GM12878 (cell line): Measurements from ENCODE around the gene MTF2. TPM values are rescaled to one million over a fixed set of nuclear protein-coding genes. Genes with fewer than 3 reads are reported as not detected.

Experiments
- ATAC-seq: fragments of 200-7000 bp; cut with Tn5 transposase; 3 replicates; pipeline ENCODE4 v1.9.1; 2020; ENCODE audit warnings: mild to moderate bottlenecking, moderate library complexity
- BruUV-seq: library from RNA; stranded (reverse); fragments of 400-500 nt; replicated peaks from 2 replicates; lab custom pipeline; 2021; lab: Mats Ljungman, UMichigan
- CTCF ChIA-PET: fragments of 300-600 bp; sonication (Branson Sonifier 250); formaldehyde crosslinking; extraction: SDS; loops from one replicate; lab custom pipeline; 2021; ENCODE audit warnings: inconsistent platforms; lab: Yijun Ruan, JAX
- POLR2A ChIA-PET: fragments of 350-600 bp; formaldehyde crosslinking; extraction: SDS; loops from one replicate; lab custom pipeline; 2021; ENCODE audit warnings: inconsistent platforms; lab: Charles Lee
- RAD21 ChIA-PET: fragments of 300-600 bp; sonication (Branson Sonifier 250); formaldehyde crosslinking; loops from one replicate; lab custom pipeline; 2023; ENCODE audit warnings: antibody characterized with exemption; ENCODE audit not compliant: unreplicated experiment; lab: Charles Lee
- SMC1A ChIA-PET: fragments of 300-600 bp; sonication (Branson Sonifier 250); formaldehyde crosslinking; loops from one replicate; lab custom pipeline; 2023; ENCODE audit not compliant: unreplicated experiment, uncharacterized antibody; lab: Charles Lee
- DNase-seq: peaks from one replicate; pipeline ENCODE4 v3.0.0-alpha.2; 2011; ENCODE audit warnings: low read depth, low spot score
- FAIRE-seq: peaks from 3 replicates; lab custom pipeline; 2011; peaks lifted over from hg19 to GRCh38; lab: Jason Lieb, UNC
- H2AFZ ChIP-seq: 2 replicates; pipeline ENCODE4 v1.6.0; 2011; ENCODE audit warnings: low read depth, low read length, control low read depth; ENCODE audit not compliant: control insufficient read depth
- H3K27ac ChIP-seq: 2 replicates; pipeline ENCODE4 v1.5.1; 2011; ENCODE audit warnings: control low read depth; ENCODE audit not compliant: control insufficient read depth, insufficient read depth
- H3K27me3 ChIP-seq, 2 experiments: replicated peaks in 1 of 2; 2 replicates each; pipeline versions ENCODE4 v1.6.0 to v1.6.1; 2011; ENCODE audit warnings: low read length in 1 of 2; ENCODE audit not compliant: control insufficient read depth in 2 of 2, insufficient read depth in 2 of 2
- H3K36me3 ChIP-seq, 2 experiments: 2 replicates each; pipeline ENCODE4 v1.5.1; 2011; ENCODE audit warnings: low read length in 1 of 2; ENCODE audit not compliant: control insufficient read depth in 2 of 2, insufficient read depth in 2 of 2
- H3K4me1 ChIP-seq: 2 replicates; pipeline ENCODE4 v1.6.1; 2011; ENCODE audit warnings: mild to moderate bottlenecking, low read length, moderate library complexity, mixed read lengths; ENCODE audit not compliant: control insufficient read depth, insufficient read depth
- H3K4me2 ChIP-seq: 2 replicates; pipeline ENCODE4 v1.6.0; 2011; ENCODE audit warnings: control low read depth; ENCODE audit not compliant: control insufficient read depth, insufficient read depth
- H3K4me3 ChIP-seq: fragments of 200-600 bp; sonication (generic); 2 replicates; pipeline ENCODE4 v1.5.1; 2016
- H3K79me2 ChIP-seq: 2 replicates; pipeline ENCODE4 v1.6.0; 2011; ENCODE audit warnings: low read length; ENCODE audit not compliant: control insufficient read depth, insufficient read depth
- H3K9ac ChIP-seq: 2 replicates; pipeline ENCODE4 v1.8.0; 2011; ENCODE audit warnings: low read length, control low read depth, mixed read lengths; ENCODE audit not compliant: control insufficient read depth, insufficient read depth
- H3K9me3 ChIP-seq: replicated peaks from 3 replicates; pipeline ENCODE4 v1.5.1; 2011; ENCODE audit warnings: mild to moderate bottlenecking, low read length; ENCODE audit not compliant: control insufficient read depth, insufficient read depth
- H4K20me1 ChIP-seq: 2 replicates; pipeline ENCODE4 v1.6.0; 2011; ENCODE audit not compliant: control insufficient read depth, insufficient read depth
- CHD4 ChIP-seq: fragments of 200-600 bp; sonication (generic); IDR thresholded peaks from 2 replicates; pipeline ENCODE4 v1.6.1; 2016; ENCODE audit warnings: mild to moderate bottlenecking
- E2F8 ChIP-seq: fragments of 450-650 bp; IDR thresholded peaks from 2 replicates; pipeline ENCODE4 v1.6.1; 2018; ENCODE audit warnings: mild to moderate bottlenecking, low read depth, moderate library complexity; ENCODE audit not compliant: partially characterized antibody
- HDAC6 ChIP-seq: fragments of 200-600 bp; sonication (generic); IDR thresholded peaks from one replicate; pipeline ENCODE4 v1.8.0; 2017; ENCODE audit warnings: antibody characterized with exemption; ENCODE audit not compliant: unreplicated experiment
- NFIC ChIP-seq: IDR thresholded peaks from 2 replicates; pipeline ENCODE4 v1.6.1; 2012; ENCODE audit warnings: low read depth, mild to moderate bottlenecking, inconsistent platforms, low read length, moderate library complexity
- POLR2AphosphoS2 ChIP-seq: IDR thresholded peaks from 2 replicates; pipeline ENCODE4 v1.6.1; 2011; ENCODE audit warnings: low read depth, mild to moderate bottlenecking, low read length, improper control_type of control experiment, moderate library complexity
- RUNX3 ChIP-seq: IDR thresholded peaks from 2 replicates; pipeline ENCODE4 v1.6.1; 2012; ENCODE audit warnings: low read length, inconsistent platforms
- SRF ChIP-seq, 2 experiments: IDR thresholded peaks; 2 replicates each; pipeline ENCODE4 v1.6.1; 2011; ENCODE audit warnings: low read depth in 2 of 2, low read length in 2 of 2, mild to moderate bottlenecking in 1 of 2, moderate library complexity in 1 of 2
- WGBS: methylation state at CpG from one replicate; pipeline ENCODE4 v1.1.6; 2016; ENCODE audit warnings: low lambda C conversion rate; ENCODE audit not compliant: insufficient replicate concordance, insufficient coverage; ENCODE audit errors: missing lambda C conversion rate; 5-methylcytosine and 5-hydroxymethylcytosine counted together
- in situ Hi-C: fragments of 300-500 bp; cut with MboI; formaldehyde crosslinking; loops from 9 replicates; pipeline ENCODE4 v1.14.3; 2018; ENCODE audit warnings: mixed read lengths
- intact Hi-C: fragments of 100-400 bp; cut with micrococcal nuclease; formaldehyde crosslinking; loops from one replicate; pipeline ENCODE4 v1.14.2; 2022; ENCODE audit not compliant: unreplicated experiment
- polyA plus RNA-seq, 11 experiments: library from polyadenylated mRNA; depleted of rRNA in 4 of 11; unstranded in 6 of 11; stranded (reverse) in 5 of 11; fragments of >200 nt; fragmentation: Nextera tagmentation in 4 of 11; fragmentation: Illumina TruSeq in 1 of 11; extraction: Ambion mirVana in 4 of 11; extraction: Trizol in 1 of 11; gene quantifications; 1 replicate in 1 of 11; 2 replicates in 10 of 11; pipeline versions ENCODE4 v1.2.1 to v1.2.3, GENCODE V29; 2011 to 2016; ENCODE audit warnings: inconsistent platforms in 2 of 11, missing spikeins in 2 of 11, low read depth in 1 of 11
- total RNA-seq, 4 experiments: library from RNA; depleted of rRNA in 3 of 4; stranded (reverse); fragments of >200 nt in 3 of 4; fragmentation: Illumina TruSeq in 1 of 4; extraction: Trizol in 1 of 4; gene quantifications; 2 replicates each; pipeline versions ENCODE4 v1.2.1 to v1.2.3, GENCODE V29; 2013 to 2021
- TF ChIP-seq, protein P1 (sequence below): fragments of 450-650 bp; IDR thresholded peaks from 2 replicates; pipeline ENCODE4 v1.6.1; 2014; ENCODE audit warnings: mild to moderate bottlenecking
- TF ChIP-seq, protein P2 (sequence below): fragments of 450-650 bp; IDR thresholded peaks from 2 replicates; pipeline ENCODE4 v1.6.1; 2017; ENCODE audit warnings: mild to moderate bottlenecking, moderate library complexity

Gene MTF2
- total and polyA plus RNA-seq, 10 of the 15 experiments (the other 5 are each of a cell fraction or from before 2014, with no cell fraction given): 22.6 to 74.9 (median 42.8) TPM

DNA sequence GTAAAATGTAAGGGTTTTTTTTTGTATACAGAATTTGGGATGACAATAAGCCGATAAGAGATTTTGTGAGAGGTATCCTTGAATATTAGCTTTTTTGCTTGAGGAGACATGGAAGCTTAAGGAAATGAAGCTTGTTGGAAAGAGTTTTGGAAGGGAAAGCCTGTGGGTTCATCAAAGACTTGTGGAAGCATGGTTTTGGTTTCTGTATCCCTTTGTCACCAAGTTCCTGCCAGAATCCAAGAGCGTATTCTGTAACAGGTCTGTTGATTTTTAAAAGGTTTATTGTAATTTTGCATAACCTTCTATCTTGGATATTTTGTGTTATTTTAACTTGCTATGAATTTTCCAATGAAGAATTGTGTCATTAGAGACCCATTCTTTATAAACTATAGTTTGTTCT, 63.1 kb downstream of the MTF2 start (continued):
- TF ChIP-seq, protein P1, sequence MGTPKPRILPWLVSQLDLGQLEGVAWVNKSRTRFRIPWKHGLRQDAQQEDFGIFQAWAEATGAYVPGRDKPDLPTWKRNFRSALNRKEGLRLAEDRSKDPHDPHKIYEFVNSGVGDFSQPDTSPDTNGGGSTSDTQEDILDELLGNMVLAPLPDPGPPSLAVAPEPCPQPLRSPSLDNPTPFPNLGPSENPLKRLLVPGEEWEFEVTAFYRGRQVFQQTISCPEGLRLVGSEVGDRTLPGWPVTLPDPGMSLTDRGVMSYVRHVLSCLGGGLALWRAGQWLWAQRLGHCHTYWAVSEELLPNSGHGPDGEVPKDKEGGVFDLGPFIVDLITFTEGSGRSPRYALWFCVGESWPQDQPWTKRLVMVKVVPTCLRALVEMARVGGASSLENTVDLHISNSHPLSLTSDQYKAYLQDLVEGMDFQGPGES: no peak

- Histone ChIP-seq H3K36me3 (peaks cover 0 to 2% of the 10 kb centered on the region in 2 experiments; a peak in 3 of 4 replicates), H3K27ac (no peak overlapping the region), H3K9ac (no peak overlapping the region), H3K79me2 (no peaks in the 10 kb centered on the region), H4K20me1 (no peaks in the 10 kb centered on the region), H3K4me2 (no peak overlapping the region), H3K4me1 (no peaks in the 10 kb centered on the region), H3K4me3 (no peak overlapping the region), H2AFZ (no peak overlapping the region), H3K27me3 (no peaks in the 10 kb centered on the region), H3K9me3 (no peaks in the 10 kb centered on the region)
- intact Hi-C loops (no loop called here), in situ Hi-C loops (no loop called here)
- ChIA-PET SMC1A (interaction anchor here (0.6 kb wide), 1 partner anchor 49 kb away, joined by 4 read pairs; no protein-coding TSS in a partner anchor), POLR2A (no interaction called here), RAD21 (interaction anchor here (1.5 to 1.8 kb wide), 2 partner anchors 12 to 30 kb away, joined by 3 to 4 read pairs; no protein-coding TSS in a partner anchor), CTCF (interaction anchor here (0.8 kb wide), 1 partner anchor 63 kb away, joined by 3 read pairs; no protein-coding TSS in a partner anchor)
- TF ChIP-seq NFIC (no peak), HDAC6 (no peak), E2F8 (no peak), CHD4 (no peak), POLR2AphosphoS2 (no peak), SRF (IDR thresholded peaks at IDR 0.05; ENCODE audit: low read depth in 2 of 2, low read length in 2 of 2) (no peak), RUNX3 (0 out of 2 replicates have a peak, but pooled peaks have one; percentile 21)
- TF ChIP-seq, protein P2, sequence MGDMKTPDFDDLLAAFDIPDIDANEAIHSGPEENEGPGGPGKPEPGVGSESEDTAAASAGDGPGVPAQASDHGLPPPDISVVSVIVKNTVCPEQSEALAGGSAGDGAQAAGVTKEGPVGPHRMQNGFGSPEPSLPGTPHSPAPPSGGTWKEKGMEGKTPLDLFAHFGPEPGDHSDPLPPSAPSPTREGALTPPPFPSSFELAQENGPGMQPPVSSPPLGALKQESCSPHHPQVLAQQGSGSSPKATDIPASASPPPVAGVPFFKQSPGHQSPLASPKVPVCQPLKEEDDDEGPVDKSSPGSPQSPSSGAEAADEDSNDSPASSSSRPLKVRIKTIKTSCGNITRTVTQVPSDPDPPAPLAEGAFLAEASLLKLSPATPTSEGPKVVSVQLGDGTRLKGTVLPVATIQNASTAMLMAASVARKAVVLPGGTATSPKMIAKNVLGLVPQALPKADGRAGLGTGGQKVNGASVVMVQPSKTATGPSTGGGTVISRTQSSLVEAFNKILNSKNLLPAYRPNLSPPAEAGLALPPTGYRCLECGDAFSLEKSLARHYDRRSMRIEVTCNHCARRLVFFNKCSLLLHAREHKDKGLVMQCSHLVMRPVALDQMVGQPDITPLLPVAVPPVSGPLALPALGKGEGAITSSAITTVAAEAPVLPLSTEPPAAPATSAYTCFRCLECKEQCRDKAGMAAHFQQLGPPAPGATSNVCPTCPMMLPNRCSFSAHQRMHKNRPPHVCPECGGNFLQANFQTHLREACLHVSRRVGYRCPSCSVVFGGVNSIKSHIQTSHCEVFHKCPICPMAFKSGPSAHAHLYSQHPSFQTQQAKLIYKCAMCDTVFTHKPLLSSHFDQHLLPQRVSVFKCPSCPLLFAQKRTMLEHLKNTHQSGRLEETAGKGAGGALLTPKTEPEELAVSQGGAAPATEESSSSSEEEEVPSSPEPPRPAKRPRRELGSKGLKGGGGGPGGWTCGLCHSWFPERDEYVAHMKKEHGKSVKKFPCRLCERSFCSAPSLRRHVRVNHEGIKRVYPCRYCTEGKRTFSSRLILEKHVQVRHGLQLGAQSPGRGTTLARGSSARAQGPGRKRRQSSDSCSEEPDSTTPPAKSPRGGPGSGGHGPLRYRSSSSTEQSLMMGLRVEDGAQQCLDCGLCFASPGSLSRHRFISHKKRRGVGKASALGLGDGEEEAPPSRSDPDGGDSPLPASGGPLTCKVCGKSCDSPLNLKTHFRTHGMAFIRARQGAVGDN: no peak
- BruUV-seq: no TSS peak
- FAIRE-seq (no peak), DNase-seq (peak; percentile 19), ATAC-seq (peak; percentile 78)
- WGBS: 46% methylated on average over 1 of the region's 1 CpG
These were observed 64.1 kb downstream of the MTF2 start for GRCh38 chr1:93143136-93143535.
